ENCODE results near the gene TARP.

Gene TARP

GRCh38 chr7:38312821-38313220, 39.4 kb upstream of the TARP start:
- Histone ChIP-seq H3K4me3 (ENCODE audit: low read depth, low read length) (no peak overlapping the region), H3K36me3 (ENCODE audit: control insufficient read depth, insufficient read depth, low read length) (no peaks in the 10 kb centered on the region), H3K27me3 (ENCODE audit: control insufficient read depth, insufficient read depth, low read length) (peaks cover 2% of the 10 kb centered on the region)
- DNase-seq (ENCODE audit: low read depth) = no peak
- no peak for TF ChIP-seq CTCF (IDR thresholded peaks at IDR 0.05; ENCODE audit: insufficient read depth, low read length, severe bottlenecking)
- FAIRE-seq = no peak

GRCh38 chr7:38311329-38311937, 38.0 kb upstream of the TARP start:
- no peak for TF ChIP-seq CTCF (IDR thresholded peaks at IDR 0.05; ENCODE audit: insufficient read depth, low read length, severe bottlenecking)
- no peaks in the 10 kb centered on the region for H3K36me3 ChIP-seq (ENCODE audit: control insufficient read depth, insufficient read depth, low read length)
- no peak for DNase-seq (ENCODE audit: low read depth)
- peaks cover 2% of the 10 kb centered on the region for H3K27me3 ChIP-seq (ENCODE audit: control insufficient read depth, insufficient read depth, low read length)
- H3K4me3 ChIP-seq (ENCODE audit: low read depth, low read length) = peak overlapping the region; percentile 29
- no peak for FAIRE-seq

- H3K4me3 ChIP-seq (ENCODE audit: low read depth, low read length) = no peak overlapping the region
- TF ChIP-seq CTCF (IDR thresholded peaks at IDR 0.05; ENCODE audit: insufficient read depth, low read length, severe bottlenecking) = no peak
These were observed 37.2 kb upstream of the TARP start for GRCh38 chr7:38310591-38311101.

GRCh38 chr7:38309555-38309954, 36.1 kb upstream of the TARP start:
- no peaks in the 10 kb centered on the region for H3K36me3 ChIP-seq (ENCODE audit: control insufficient read depth, insufficient read depth, low read length)
- DNase-seq (ENCODE audit: low read depth) = no peak
- FAIRE-seq = no peak
- no peak for TF ChIP-seq CTCF (IDR thresholded peaks at IDR 0.05; ENCODE audit: insufficient read depth, low read length, severe bottlenecking)
- no peak overlapping the region for H3K4me3 ChIP-seq (ENCODE audit: low read depth, low read length)
- H3K27me3 ChIP-seq (ENCODE audit: control insufficient read depth, insufficient read depth, low read length) = peaks cover 2% of the 10 kb centered on the region

More at GRCh38 chr7:38310591-38311101, 37.2 kb upstream of the TARP start:
- FAIRE-seq (no peak), DNase-seq (ENCODE audit: low read depth) (no peak)
- no peaks in the 10 kb centered on the region for H3K36me3 ChIP-seq (ENCODE audit: control insufficient read depth, insufficient read depth, low read length)
- peaks cover 2% of the 10 kb centered on the region for H3K27me3 ChIP-seq (ENCODE audit: control insufficient read depth, insufficient read depth, low read length)

- DNase-seq (ENCODE audit: low read depth) (no peak), FAIRE-seq (no peak)
- no peak for TF ChIP-seq CTCF (IDR thresholded peaks at IDR 0.05; ENCODE audit: insufficient read depth, low read length, severe bottlenecking)
- Histone ChIP-seq H3K27me3 (ENCODE audit: control insufficient read depth, insufficient read depth, low read length) (peaks cover 2% of the 10 kb centered on the region), H3K36me3 (ENCODE audit: control insufficient read depth, insufficient read depth, low read length) (no peaks in the 10 kb centered on the region), H3K4me3 (ENCODE audit: low read depth, low read length) (no peak overlapping the region)
These were observed 34.7 kb upstream of the TARP start for GRCh38 chr7:38308140-38308539.

GRCh38 chr7:38307640-38308039, 34.2 kb upstream of the TARP start:
- Histone ChIP-seq H3K4me3 (ENCODE audit: low read depth, low read length) (no peak overlapping the region), H3K27me3 (ENCODE audit: control insufficient read depth, insufficient read depth, low read length) (peaks cover 2% of the 10 kb centered on the region), H3K36me3 (ENCODE audit: control insufficient read depth, insufficient read depth, low read length) (no peaks in the 10 kb centered on the region)
- DNase-seq (ENCODE audit: low read depth) (no peak), FAIRE-seq (no peak)
- TF ChIP-seq CTCF (IDR thresholded peaks at IDR 0.05; ENCODE audit: insufficient read depth, low read length, severe bottlenecking) = no peak
